NCI-H1694 treated with DMSO at 0.1 percent for 48 hours (cell line): ENCODE data around the gene CD82.

Source experiments
- DNase-seq: peaks from one replicate; lab custom pipeline; 2025; lab: John Stamatoyannopoulos, UW

The CD82 gene

GRCh38 chr11:44575962-44576361, 10.5 kb downstream of the CD82 start:
- DNase-seq: no peak

- no peak for DNase-seq
Observed at GRCh38 chr11:44576656-44577055, 11.2 kb downstream of the CD82 start.

- no peak for DNase-seq
Observed at GRCh38 chr11:44577231-44577830, 11.9 kb downstream of the CD82 start.

GRCh38 chr11:44578279-44578678, 12.8 kb downstream of the CD82 start:
- no peak for DNase-seq

- DNase-seq: no peak
Observed at GRCh38 chr11:44579302-44579761, 13.9 kb downstream of the CD82 start.

GRCh38 chr11:44580701-44581100, 15.2 kb downstream of the CD82 start:
- DNase-seq: peak; percentile 90

GRCh38 chr11:44581246-44581645, 15.8 kb downstream of the CD82 start:
- no peak for DNase-seq

- DNase-seq: no peak
Observed at GRCh38 chr11:44582641-44583352, 17.3 kb downstream of the CD82 start.

GRCh38 chr11:44583353-44583669, 17.8 kb downstream of the CD82 start:
- DNase-seq: no peak

- no peak for DNase-seq
Observed at GRCh38 chr11:44585421-44585820, 20.0 kb downstream of the CD82 start.

- no peak for DNase-seq
Observed at GRCh38 chr11:44589301-44589700, 23.8 kb downstream of the CD82 start.

GRCh38 chr11:44590769-44591168, 25.3 kb downstream of the CD82 start:
- DNase-seq: no peak

GRCh38 chr11:44591557-44591956, 26.1 kb downstream of the CD82 start:
- DNase-seq: no peak

GRCh38 chr11:44592125-44592940, 26.9 kb downstream of the CD82 start:
- DNase-seq: no peak

- no peak for DNase-seq
Observed at GRCh38 chr11:44593251-44593650, 27.8 kb downstream of the CD82 start.

- DNase-seq: no peak
Observed at GRCh38 chr11:44595006-44595405, 29.5 kb downstream of the CD82 start.

- DNase-seq: peak; percentile 45
Observed at GRCh38 chr11:44595964-44596381, 30.5 kb downstream of the CD82 start.

GRCh38 chr11:44596525-44597276, 31.2 kb downstream of the CD82 start:
- DNase-seq: no peak

- no peak for DNase-seq
Observed at GRCh38 chr11:44597358-44598012, 32.0 kb downstream of the CD82 start.

GRCh38 chr11:44598831-44599230, 33.4 kb downstream of the CD82 start:
- no peak for DNase-seq

GRCh38 chr11:44600261-44600660, 34.8 kb downstream of the CD82 start:
- no peak for DNase-seq
